HG03469 (cell line): ENCODE data around the gene MISFA.
A peak's percentile ranks its signal among the peaks of the same experiment; 100 is the strongest.
"Not testable (repeated sequence)": the region's sequence is repeated elsewhere in the genome, so short reads cannot be mapped to it uniquely, and the experiment has no call there.

Source experiments
- ATAC-seq: cut with Tn5 transposase; IDR thresholded peaks from one replicate; pipeline ENCODE4 v1.9.1; 2021; ENCODE audit warnings: mild to moderate bottlenecking, moderate library complexity, moderate number of reproducible peaks; ENCODE audit not compliant: unreplicated experiment

MISFA gene

GRCh38 chr11:18599739-18600230 lies at the start of gene MISFA:
TSS of gene MISFA (plus strand) at chr11:18599789. CDS start at chr11:18599929, 140 bp downstream.
- ATAC-seq: no peak

- ATAC-seq: no peak
Observed at GRCh38 chr11:18563090-18563730, 36.4 kb upstream of the MISFA start.

- ATAC-seq: no peak
Observed at GRCh38 chr11:18564149-18564548, 35.4 kb upstream of the MISFA start.

GRCh38 chr11:18566406-18566805 lies 33.2 kb upstream of the MISFA start:
- no peak for ATAC-seq

- no peak for ATAC-seq
Observed at GRCh38 chr11:18567081-18567480, 32.5 kb upstream of the MISFA start.

GRCh38 chr11:18575361-18575760 lies 24.2 kb upstream of the MISFA start:
- ATAC-seq: no peak

- ATAC-seq: no peak
Observed at GRCh38 chr11:18578975-18579598, 20.5 kb upstream of the MISFA start.

- ATAC-seq: no peak
Observed at GRCh38 chr11:18580113-18580766, 19.3 kb upstream of the MISFA start.

- no peak for ATAC-seq
Observed at GRCh38 chr11:18581825-18582224, 17.8 kb upstream of the MISFA start.

- ATAC-seq: peak; percentile 29
Observed at GRCh38 chr11:18588297-18589252, 11.0 kb upstream of the MISFA start, which contains the start of gene UEVLD. TSS of gene UEVLD (minus strand) at chr11:18588734. CDS start at chr11:18588654, 80 bp downstream.

GRCh38 chr11:18590571-18590970 lies 9.0 kb upstream of the MISFA start:
- ATAC-seq: no peak

- ATAC-seq: not testable (repeated sequence)
Observed at GRCh38 chr11:18594088-18594487, 5.5 kb upstream of the MISFA start.

GRCh38 chr11:18594999-18595749 lies 4.4 kb upstream of the MISFA start:
- ATAC-seq: no peak

- no peak for ATAC-seq
Observed at GRCh38 chr11:18600915-18601569, 1.5 kb downstream of the MISFA start.

GRCh38 chr11:18608376-18608775 lies 8.8 kb downstream of the MISFA start:
- ATAC-seq: no peak

- no peak for ATAC-seq
Observed at GRCh38 chr11:18611196-18611595, 11.6 kb downstream of the MISFA start.

- ATAC-seq: no peak
Observed at GRCh38 chr11:18612394-18612793, 12.8 kb downstream of the MISFA start.

- no peak for ATAC-seq
Observed at GRCh38 chr11:18614667-18615066, 15.1 kb downstream of the MISFA start.

GRCh38 chr11:18615628-18616392 lies 16.2 kb downstream of the MISFA start:
- ATAC-seq: peak; percentile 96
